NCI-H146 treated with DMSO at 0.1 percent for 48 hours (cell line): ENCODE measurements around the gene IL10RA.
"Not testable (repeated sequence)": the region's sequence is repeated elsewhere in the genome, so short reads cannot be mapped to it uniquely, and the experiment has no call there.

Source experiments
- DNase-seq: peaks from one replicate; lab custom pipeline; 2025; ENCODE audit not compliant: unreplicated experiment; lab: John Stamatoyannopoulos, UW

Gene IL10RA

DNA sequence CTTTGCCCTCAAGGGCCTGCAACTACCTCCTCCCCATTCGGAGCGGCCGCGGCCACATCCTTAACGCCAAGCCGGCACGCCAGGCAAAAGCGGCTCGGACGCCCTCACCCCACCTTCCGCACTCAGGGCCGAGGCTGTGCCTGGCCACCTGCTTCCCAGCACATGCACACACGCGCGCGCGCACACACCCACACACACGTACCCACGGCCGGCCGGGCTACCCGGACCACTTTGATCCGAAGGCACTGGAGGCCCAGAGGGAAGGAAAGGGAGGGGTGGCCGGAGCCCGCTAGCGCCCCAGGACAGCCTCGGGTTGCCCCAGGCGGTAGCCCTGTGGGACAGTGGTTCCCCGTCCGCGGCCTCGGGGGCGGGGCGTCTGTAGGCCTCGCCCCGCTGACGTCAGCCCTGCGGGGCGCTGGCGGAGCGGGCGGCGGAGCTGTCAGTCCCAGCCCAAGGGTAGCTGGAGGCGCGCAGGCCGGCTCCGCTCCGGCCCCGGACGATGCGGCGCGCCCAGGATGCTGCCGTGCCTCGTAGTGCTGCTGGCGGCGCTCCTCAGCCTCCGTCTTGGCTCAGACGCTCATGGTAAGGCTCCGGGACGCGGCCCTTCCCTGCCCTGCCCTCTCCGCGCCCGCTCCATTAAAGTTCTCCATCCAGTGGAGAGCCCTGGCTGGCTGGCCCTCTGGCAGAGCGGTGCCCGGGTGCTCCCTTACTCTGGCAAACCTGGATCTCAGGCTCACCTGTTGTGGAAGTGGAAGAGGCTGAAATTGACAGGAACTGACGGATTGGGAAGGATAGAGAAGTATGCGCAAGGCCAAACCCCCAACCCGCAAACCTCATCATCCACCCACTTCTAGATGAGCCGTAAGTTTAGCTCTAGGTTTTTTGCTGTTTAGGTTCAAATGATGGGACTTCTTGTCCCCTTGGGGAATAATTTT lies at the start of gene IL10RA:
IL10RA (plus strand) TSS at position 442 of the 935 bp plus-strand sequence; CDS start at position 516, 74 bp downstream.
- DNase-seq: peak; percentile 65

DNA sequence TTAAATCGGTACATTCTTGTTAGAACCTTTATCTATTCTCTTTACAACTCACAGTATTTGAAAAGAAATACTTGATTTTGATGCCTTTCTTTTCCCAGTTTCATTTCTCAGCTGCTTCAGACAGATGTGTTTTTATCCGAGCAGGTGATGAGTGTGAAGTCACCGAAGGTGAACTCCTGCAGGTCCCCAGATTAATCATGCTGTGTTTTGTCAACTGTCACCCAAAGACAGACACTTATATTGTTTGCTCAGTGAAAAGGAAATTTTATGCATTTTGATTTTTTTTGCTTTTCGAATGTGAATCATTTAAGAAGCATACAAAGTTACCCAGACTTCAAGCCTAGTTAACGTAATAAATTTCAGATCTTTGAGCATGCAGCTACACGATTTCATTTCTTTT lies 49.2 kb upstream of the IL10RA start:
- DNase-seq: peak; percentile 88

DNA sequence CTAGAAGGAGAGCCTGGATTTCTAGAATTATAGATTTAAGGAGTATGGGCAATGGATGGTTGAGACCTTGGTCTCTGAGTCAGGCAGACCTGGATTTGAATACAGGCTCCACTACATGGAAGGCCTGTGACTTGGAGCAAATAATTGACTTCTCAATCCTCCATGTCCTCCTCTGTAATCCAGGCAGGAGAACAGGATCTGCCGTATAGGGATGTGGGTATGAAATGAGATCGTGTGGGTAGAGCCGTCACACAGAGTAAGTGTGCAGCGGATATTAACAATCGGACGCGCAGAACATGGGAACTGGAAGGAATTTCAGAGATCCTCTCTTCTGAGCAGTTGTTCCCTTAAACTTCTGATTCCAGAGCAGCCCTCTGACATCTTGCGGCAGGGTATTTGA lies 45.5 kb upstream of the IL10RA start:
- DNase-seq: no peak

DNA sequence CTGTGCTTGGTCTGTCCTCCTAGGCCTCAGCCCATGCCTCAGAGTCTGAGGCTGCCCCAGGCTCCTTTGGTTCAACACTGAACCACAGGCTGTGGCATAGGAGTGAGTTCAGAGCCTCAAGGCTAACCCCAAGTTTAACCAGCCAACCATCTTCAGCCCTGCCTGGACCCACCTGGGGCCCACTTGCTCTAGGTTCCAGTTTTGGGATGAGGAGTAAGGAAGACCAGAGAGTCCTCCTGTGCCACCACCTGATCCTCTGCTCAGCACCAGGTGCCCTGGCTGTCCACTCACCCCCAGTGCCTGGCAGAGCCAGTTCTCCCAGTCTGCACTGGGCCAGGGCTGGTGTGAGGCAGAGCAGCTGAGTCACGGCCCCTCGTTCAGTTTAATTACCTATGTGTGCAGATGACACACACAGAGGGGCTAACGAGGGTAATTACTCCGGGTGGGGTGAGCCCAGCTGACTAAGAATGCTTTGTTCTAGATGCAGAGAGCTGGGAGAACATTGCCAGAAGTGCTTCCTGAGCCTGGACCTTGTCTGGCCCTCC lies 45.0 kb upstream of the IL10RA start:
- no peak for DNase-seq

DNA sequence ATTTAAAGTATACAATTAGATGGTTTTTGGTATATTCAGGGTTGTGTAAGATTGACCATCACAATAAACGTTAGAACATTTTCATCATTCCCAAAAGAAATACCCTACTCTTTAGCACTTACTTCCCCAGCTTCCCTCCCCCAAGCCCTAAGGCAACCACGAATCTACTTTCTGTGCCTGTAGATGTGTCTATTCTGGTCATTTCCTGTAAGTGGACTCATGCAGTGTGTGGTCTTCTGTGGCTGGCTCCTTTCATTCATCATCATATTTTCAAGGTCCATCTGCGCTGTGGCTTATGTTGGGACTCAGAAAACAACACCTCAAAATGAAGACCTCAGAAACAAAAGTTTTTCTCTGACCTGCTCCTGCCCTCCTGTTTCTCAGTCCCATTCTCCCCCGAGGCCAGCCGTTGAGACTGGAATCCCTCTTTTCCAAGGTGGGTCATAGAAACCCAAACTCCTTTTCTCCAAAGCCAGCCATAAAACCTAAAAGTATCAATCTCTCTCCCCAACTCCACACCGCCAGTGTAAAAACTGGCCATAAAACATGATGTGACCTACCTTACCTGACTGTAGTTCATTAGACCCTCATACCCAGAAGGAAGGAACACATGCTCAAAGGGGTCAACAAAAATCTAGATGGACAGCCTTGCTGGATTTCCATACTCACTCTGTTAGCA lies 44.1 kb upstream of the IL10RA start:
- DNase-seq: no peak

GRCh38 chr11:117944554-117944953 lies 41.6 kb upstream of the IL10RA start:
- no peak for DNase-seq

DNA sequence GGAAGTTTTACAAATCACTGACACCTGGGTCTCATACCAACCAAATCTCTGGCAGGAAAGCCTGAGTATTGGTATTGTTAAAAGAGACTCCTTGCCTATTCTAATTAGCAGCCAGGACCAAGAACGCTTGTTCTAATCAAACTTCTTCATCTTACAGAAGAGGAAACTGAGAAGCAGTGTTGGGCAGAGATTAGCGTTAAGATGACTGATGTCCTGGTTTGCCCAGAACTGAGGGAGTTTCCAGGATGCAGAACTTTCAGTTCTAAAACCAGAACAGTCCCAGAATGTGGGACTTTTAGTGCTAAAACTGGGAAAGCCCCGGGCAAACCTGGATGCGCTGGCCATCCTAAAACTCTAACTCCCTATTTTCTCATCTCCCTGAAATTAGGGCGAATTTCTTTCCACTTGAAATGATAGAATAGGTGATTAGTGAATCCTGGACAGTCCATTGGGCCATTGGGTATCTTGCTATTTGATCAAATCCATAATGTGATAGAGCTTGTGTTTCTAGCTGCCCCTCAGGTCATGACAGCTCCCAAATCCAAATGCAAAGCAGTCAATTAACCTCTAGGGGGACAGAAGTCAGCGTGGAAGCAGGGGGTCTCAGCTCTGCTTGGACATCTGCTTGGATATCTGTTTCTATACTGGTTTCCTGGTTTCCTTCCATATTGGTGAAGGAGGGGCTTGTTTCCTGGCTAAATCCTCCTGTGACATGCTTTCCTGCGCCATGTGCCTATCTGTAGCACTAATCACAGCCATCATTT lies 41.0 kb upstream of the IL10RA start:
- no peak for DNase-seq

DNA sequence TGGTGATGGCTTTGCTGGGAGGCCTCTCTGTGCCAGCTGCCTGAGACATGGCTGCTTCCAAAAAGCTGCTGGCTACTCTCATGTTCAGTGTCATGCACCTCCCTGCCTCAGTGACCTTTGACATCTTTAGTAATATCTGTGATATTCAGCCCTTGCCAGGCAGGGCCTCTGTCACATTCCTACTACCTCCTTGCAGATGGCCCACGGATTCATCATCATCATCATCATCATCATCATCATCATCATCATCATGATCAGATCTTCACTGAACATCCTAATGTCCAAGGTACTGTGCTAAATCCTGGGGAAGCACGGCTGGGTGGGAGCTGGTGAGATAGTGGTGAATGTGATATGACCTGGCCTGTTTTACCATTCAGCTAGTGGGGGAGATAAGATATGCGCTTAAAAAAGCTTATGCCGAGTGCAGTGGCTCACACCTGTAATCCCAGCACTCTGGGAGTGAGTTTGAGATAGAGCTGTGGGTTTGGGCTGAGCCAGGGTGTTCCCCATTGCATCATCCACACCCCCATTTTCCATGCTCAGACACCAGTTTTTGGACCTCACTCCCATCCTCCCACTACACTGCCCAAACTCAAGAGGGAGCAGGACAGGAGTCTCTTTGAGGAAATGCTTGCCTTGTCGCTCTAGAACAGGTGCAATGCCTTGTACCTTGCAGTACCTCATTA lies 39.9 kb upstream of the IL10RA start:
- DNase-seq: no peak

- DNase-seq: peak; percentile 55
These were observed 39.2 kb upstream of the IL10RA start for GRCh38 chr11:117946842-117947526.

DNA sequence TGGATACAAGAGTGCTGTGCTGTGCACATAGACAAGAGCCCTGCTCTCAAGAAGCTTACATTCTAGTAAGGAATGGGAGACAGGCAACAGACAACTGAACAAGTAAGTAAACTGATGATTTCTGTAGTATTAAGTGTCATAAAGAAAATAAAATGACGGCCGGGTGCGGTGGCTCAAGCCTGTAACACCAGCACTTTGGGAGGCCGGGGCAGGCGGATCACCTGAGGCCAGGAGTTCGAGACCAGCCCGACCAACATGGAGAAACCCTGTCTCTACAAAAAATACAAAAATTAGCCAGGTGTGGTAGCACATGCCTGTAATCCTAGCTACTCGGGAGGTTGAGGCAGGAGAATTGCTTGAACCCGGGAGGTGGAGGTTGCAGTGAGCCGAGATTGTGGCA lies 38.4 kb upstream of the IL10RA start:
- not testable (repeated sequence) for DNase-seq

DNA sequence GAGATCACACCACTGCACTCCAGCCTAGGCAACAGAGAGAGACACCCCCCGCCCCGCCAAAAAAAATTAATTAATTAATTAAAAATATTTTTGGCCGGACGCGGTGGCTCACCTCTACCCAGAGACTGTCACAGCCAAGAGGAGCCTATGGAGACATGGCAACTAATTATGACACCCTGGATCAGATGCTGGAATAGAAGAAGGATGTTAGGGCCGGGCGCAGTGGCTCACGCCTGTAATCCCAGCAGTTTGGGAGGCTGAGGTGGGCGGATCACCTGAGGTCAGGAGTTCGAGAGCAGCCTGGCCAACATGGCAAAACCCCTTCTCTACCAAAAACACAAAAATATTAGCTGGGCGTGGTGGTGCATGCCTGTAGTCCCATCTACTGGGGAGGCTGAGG lies 37.7 kb upstream of the IL10RA start:
- not testable (repeated sequence) for DNase-seq

GRCh38 chr11:117949062-117949461 lies 37.1 kb upstream of the IL10RA start:
- DNase-seq: no peak

DNA sequence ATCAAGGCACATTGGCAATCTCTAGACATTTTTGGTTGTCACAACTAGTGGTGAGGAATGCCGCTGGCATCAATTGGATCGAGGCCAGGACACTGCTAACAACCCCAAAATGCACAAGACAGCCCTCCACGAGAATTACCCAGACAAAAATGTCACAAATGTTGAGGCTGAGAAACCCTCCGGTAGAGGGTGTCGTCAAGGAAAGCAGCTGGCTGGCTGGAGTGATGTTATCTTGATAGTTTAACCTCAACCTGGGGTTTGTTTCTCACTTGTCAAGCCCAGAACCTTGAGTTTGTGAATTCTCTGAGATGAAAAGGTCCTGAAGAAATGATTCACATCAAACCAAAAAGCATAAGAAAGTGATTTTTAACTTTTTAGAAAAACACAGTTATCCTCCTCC lies 35.9 kb upstream of the IL10RA start:
- DNase-seq: no peak

DNA sequence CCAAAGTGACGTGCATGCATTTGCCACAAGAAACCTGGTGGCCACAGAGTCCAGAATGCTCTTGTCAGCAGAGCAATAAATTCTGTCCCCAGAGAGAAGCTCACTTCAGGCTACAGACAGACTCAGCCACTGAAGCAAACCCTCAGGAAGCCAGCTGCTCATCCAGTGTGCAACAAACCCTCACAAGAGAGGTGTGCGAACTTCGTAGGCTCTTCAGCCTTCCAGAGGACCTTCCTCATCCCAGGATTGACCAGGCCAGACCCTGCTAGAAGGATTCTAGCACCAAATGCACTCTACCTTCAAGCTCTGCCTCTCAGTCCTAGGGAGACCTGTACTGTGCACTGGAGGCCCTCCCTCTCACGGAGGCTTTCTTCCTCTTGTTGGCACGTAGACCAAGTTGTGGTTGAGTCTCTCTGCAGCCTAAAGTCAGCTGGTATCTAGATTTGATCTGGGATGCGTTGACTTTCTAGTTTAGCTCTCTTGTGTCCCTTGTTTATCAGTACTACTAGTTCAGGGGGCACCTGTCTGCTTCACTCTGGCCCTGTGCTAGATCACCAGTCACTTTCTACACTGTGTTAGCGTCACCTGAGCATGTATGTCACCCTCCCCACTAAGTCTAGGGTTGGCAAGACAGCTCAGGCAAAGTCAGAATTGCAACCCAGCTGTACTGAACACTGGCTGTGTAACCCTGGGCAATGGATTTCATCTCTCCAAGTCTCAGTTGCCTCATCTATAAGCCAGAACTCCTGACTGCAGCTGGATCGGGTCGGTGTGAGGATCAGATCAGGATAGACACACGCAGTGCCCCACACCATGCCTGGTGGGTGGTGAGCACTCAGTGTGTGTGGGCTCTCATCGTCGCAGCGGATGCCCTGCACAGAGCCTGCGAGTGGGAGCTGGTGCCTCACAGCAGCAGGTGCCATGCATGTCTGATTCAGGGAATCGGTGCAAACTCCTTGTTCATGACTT lies 34.9 kb upstream of the IL10RA start:
- no peak for DNase-seq

DNA sequence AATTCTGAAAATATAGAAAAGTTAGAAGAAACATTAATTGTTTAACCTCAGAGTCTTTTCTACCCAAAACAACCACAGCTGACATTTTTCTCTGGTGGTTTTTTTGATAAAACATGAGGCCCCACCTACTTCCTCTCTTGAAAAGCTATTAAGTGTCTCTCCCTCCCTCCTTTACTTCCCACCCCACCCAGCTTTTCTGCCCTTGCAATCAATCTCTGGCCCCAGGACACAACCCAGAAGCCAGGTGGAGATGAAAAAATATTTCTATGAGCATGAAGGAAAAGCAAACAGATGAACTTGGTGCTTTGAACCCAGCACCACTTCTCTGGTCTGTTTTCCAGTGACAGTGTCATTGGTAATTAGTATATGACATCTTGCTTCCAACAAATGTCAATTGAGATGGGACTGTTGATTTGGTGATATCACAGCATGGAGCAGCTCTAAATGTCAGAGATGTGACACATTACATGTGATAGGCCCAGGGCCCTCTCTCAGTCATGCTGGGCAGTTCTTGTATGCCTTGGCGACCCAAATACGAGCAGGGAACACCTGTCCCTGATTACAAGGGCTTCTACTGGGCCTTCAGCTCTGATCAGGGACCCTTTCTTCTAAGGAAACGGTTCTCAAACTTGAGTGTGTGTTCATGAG lies 33.0 kb upstream of the IL10RA start:
- DNase-seq: no peak

- no peak for DNase-seq
These were observed 27.2 kb upstream of the IL10RA start for GRCh38 chr11:117958949-117959348.

DNA sequence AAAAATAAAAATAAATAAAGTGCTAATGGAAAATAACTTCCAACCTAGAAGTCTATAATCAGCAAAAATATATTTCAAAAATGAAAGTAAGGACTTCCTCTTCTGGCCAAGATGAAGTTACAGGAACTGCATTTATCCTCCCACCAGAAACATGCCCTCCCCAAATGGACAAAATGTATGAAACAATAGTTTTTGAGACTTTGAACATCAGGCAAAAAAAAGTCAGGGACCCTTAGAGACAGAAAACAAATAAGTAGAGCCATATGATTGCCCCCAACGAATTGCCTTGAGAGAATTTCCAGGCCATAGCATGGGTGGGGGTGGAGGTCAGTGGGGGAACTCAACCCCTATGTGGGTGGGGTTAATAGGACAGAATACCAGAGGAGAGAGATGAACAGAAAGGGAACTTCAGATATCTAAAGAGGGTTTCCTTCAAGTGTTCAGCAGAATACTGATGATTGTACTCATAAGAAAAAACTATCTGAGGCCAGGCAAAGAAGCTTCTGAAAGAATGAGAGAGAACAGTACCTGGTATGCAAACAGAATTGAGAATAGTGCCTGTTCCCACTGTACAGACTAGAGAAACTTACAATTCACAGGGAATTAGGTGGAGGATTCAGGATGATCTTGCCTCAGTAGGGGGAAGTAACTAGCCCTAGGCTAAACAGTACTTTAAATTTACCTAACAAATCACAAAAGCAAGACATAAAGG lies 26.6 kb upstream of the IL10RA start:
- no peak for DNase-seq

GRCh38 chr11:117960406-117960805 lies 25.8 kb upstream of the IL10RA start:
- no peak for DNase-seq
